NOMO-1 (cell line): ENCODE data around the gene ADARB2.
"Not testable (repeated sequence)": the region's sequence is repeated elsewhere in the genome, so short reads cannot be mapped to it uniquely, and the experiment has no call there.

Source experiments
- DNase-seq, 2 experiments: peaks; one replicate each; lab custom pipeline; 2025; ENCODE audit not compliant: unreplicated experiment in 2 of 2; lab: John Stamatoyannopoulos, UW

Gene ADARB2

DNA sequence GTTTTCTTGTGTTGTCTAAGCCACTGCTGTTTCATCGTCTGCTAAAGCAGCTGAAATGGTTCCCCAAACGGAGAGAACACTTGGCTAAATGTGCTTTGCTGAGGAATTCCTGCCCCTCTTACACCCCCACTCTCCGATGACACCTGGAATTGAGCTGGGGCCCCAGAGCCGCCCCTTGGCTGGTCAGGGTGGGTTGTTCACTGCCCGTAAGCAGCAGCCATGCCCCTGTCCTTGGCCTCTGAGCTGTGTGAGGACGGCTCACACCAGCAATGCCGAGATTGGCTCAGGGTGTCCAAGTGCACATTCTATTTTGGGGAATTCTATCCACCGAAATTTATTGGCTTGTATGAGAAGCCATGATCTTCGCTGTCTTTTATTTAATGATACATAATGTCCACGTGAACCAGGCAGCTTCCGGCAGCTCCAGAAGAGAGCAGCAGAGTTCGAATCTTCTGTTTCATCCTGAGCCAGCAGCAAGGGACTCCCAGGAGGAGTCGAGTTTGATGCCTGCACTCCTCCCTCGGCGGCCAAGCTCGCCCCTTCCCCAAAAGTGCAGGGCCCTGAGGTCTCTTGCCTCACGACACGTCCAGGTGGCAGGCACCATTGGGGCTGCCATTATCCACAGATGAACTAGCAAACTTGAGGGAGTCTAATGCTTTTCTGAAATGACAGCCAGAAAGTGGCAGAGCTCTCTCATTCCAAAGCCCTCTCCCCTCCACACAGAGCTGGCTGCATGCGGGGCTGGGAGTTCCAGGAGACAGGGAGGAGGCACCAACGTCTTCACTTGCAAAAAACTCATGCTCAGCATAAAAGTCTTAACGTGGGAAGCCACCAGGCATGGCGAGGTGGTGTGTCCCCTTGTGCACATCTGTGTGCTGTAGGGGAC lies 567.1 kb downstream of the ADARB2 start:
- no peak for DNase-seq

- no peak for DNase-seq
Observed at GRCh38 chr10:1169186-1169885, 568.0 kb downstream of the ADARB2 start.

- no peak for DNase-seq
Observed at GRCh38 chr10:1168763-1169162, 568.6 kb downstream of the ADARB2 start.

DNA sequence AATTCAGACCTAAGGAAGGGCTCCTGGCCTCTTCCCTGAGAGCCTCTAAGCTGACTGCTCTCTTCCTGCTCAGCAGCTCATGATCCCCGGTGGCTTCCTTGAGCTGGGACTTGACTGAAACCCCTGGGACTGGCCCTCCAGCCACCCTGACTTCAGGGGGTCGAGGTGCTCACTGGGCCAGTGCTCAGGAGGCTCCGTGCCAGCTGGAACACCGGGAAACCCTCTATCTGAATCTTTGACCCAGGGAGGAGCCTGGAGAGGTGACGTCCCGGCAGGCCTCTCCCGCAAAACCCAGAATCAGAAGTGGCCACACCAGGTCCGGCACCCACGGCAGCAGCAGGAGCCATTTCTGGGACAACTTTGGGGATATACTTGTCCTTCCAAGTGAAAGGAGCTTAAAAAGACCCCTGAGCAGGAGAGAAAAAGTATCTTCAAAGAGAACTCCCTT lies 570.5 kb downstream of the ADARB2 start:
- no peak for DNase-seq

- DNase-seq: no peak
Observed at GRCh38 chr10:1166101-1166827, 571.1 kb downstream of the ADARB2 start.

GRCh38 chr10:1163831-1164230 lies 573.5 kb downstream of the ADARB2 start:
- no peak for DNase-seq

DNA sequence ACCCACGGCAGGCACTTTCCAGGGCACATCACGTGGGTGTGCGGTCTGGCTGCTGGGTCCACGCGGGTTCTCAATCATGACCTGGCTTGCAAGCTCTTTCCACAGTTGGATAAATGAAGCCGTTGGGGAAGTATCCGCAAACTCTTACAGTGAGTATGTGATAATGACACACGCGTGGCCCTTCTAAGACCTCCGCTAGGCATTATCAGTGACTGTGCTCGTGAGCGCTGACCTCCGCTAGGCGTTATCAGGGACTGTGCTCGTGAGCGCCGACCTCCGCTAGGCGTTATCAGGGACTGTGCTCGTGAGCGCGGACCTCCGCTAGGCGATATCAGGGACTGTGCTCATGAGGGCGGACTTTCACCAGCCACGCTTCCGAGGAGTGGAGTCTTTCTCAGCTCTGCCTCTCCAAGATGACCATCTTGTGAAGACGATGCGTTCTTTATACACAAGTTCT lies 574.1 kb downstream of the ADARB2 start:
- no peak for DNase-seq

GRCh38 chr10:1162481-1163203 lies 574.7 kb downstream of the ADARB2 start:
- DNase-seq: no peak

GRCh38 chr10:1161315-1161673 lies 576.0 kb downstream of the ADARB2 start:
- DNase-seq: not testable (repeated sequence)

DNA sequence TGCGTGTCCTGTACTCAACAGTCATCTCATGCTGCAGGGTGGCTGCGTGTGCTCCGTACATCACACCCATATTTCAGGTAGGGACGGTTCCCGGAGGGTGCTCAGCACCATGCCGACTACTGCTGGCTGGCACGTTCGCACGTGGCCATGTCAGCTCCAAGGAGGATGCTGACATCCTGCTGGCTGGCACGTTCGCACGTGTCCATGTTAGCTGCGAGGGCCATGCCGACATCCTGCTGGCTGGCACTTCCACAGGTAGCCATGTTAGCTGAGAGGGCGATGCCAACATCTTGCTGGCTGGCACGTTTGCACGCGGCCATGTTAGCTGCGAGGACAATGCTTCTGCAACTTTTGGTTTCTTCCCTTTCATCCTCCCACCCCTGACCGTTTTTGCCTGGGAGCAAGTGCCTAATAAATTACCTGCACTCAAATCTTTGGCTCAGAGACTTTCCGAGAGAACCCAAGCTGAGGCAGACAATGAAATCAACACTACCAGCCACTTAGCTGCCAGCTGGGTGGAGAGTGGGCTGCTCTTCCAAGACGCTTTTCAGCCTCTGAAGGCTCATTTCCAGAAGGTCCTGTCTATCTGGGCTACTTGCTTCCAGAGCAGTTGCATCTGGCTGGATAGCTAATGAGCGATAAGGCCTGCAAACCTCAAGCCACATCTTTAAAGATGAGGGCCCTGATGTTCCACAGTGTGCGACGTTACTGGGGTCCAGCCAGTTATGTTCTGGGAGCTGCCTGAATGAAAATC lies 576.6 kb downstream of the ADARB2 start:
- no peak for DNase-seq

DNA sequence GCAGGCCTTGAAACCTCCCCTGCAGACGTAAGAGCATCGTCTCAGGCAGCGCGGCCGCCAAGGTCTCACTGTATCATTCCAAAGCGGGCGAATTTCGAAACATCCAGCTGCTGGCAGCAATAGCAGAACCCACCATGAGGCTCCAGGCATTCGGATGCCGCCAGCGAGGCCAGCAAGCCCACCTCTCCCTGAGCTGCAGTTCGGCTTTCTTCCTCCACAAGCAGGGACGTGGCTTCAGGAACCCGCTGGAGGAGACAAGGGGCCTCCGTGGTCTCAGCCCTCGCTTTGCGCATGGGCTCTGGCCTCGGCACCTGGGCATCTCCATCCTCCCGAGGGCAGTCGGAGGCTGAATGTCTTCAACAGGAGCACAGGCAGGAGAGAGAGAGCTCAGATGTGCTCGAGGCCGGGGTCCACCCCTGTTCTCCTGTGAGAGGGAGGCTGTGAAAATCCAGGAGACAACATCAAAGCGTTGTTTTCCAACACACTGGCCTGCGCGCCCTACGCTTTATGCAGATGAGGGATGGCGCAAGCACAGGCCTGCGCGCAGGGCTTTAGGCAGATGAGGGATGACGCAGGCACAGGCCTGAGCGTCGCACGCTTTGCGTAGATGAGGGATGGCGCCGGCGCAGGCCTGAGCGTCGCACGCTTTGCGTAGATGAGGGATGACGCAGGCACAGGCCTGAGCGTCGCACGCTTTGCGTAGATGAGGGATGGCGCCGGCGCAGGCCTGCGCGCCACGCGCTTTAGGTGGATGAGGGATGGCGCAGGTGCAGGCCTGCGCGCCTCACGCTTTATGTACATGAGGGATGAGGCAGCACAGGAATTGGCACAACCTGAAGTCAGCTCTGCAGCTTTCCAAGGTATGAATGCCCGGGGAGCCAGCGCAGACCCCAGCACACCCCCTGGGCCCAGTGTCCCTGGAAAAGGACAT lies 577.9 kb downstream of the ADARB2 start:
- DNase-seq: no peak

DNA sequence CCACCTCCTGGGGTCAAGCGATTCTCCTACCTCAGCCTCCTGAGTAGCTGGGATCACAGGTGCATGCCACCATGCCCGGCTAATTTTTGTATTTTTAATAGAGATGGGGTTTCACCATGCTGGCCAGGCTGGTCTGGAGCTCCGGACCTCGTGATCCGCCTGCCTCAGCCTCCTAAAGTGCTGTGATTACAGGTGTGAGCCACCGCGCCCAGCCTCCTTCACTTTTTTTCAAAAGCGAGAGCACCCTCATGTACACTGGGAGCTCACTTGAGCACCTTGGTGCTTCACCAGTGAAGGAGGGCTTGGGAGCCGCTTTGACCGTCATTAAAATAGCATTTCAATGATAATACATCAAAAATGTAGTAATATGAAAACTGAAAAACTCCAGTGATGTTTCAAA lies 578.8 kb downstream of the ADARB2 start:
- not testable (repeated sequence) for DNase-seq

DNA sequence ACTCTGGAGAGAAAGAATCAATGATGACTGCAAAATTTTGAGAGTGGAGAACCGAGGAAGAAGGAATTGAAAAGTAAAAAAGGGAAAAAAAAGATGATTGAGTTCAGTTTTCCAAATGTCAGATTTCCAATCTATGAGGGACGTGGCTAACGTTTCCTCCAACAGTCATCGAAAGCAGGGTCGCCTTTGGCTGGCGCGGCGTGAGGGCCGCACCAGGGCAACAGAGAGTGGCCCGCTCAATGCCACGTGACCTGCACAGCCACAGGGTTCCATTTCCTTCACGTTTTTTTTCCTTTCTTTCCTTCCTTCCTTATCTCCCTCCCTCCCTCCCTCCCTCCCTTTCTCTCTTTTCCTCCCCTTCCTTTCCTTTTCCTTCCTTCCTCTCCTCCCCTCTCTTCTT lies 579.3 kb downstream of the ADARB2 start:
- DNase-seq: no peak

GRCh38 chr10:1157615-1157933 lies 579.8 kb downstream of the ADARB2 start:
- DNase-seq: no peak

- DNase-seq: no peak
Observed at GRCh38 chr10:1156921-1157614, 580.3 kb downstream of the ADARB2 start.

DNA sequence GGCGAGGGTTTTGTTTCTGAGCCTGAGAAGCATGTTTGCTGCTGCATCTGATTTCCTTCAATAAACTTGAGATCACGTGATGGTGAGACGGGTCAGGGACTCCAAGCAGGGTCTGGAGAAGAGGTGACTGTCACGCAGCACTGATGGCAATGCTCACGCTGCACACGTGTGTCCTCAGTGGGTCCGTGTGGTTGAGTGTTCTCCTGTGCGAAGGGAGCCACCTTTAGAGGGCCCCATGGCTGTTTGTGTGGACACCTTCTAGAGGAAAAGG lies 580.8 kb downstream of the ADARB2 start:
- no peak for DNase-seq

- DNase-seq: no peak
Observed at GRCh38 chr10:1155791-1156615, 581.3 kb downstream of the ADARB2 start.
